GM18519 (cell line): ENCODE data around the gene POLR2L.

Experiments
- ATAC-seq: cut with Tn5 transposase; IDR thresholded peaks from one replicate; pipeline ENCODE4 v1.9.1; 2021; ENCODE audit warnings: mild to moderate bottlenecking, moderate library complexity; ENCODE audit not compliant: unreplicated experiment, low FRiP score

POLR2L gene

DNA sequence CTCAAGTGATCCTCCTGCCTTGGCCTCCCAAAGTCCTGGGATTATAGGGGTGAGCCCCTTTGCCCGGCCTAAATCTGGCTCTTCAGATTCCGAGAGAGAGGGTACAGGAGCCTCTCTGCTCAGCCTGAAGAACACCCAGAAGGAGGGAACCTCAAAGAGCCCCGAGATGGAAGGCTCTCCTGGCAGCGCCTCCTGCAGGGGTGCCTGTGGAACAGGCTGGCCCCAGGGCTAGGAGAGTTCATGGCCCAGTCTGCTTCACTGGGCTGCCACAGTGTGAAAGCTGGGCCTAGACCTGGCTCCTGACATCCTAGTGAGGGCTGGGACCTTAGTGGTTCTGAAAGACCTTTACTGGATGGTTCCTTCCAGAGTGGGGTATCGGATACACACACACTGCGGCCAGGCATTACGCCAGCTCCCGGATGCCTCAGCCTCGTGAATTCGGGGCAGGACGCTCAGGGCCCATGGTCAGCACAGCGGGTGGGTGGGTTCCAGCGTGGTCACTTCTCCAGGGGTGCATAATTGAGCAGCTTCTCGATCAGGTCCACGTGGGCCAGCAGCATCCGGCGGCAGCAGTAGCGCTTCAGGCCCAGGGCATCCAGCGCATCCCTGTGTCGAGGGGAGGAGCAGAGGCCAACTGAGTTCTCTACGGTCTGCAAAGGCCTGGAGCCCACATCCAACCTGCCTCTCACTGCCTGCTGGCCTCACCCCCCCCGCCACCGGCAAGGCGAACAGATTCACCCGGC is 2.3 kb downstream of the POLR2L start:
- no peak for ATAC-seq

GRCh38 chr11:839280-839623 is 3.1 kb downstream of the POLR2L start:
- no peak for ATAC-seq

- no peak for ATAC-seq
These were observed 3.7 kb downstream of the POLR2L start for GRCh38 chr11:838441-839279.

- ATAC-seq = no peak
These were observed 4.4 kb downstream of the POLR2L start for GRCh38 chr11:837990-838307.

- no peak for ATAC-seq
These were observed 4.9 kb downstream of the POLR2L start for GRCh38 chr11:837189-837989.

DNA sequence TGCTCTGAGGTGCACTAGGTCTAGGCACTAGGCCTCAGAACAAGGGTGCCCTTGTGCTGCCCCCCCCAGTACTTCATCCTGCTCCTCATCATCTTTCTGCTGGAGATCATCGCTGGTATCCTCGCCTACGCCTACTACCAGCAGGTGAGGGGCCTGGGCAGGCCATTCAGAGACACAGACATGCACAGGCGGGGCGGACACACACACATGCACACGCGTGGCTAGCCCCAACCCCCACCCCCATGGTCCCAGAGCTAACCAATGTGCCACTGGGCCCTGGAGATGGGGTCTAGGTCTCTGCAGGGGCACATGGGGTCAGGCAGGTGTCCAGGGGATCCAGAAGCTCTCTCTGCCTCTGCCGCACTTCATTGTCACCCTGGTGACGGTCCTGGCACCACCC is 5.6 kb downstream of the POLR2L start:
- ATAC-seq = no peak

- no peak for ATAC-seq
These were observed 6.1 kb downstream of the POLR2L start for GRCh38 chr11:836274-836673.

- ATAC-seq = no peak
These were observed 7.7 kb downstream of the POLR2L start for GRCh38 chr11:834371-835316.

- ATAC-seq = no peak
These were observed 8.4 kb downstream of the POLR2L start for GRCh38 chr11:833849-834311.

GRCh38 chr11:833114-833791 is 9.1 kb downstream of the POLR2L start:
- no peak for ATAC-seq

GRCh38 chr11:832529-833113 is 9.7 kb downstream of the POLR2L start, which contains the start of gene CD151:
Gene CD151, plus strand, starts transcription at chr11:832952. Its CDS starts 3,118 bp downstream, at chr11:836070.
- no peak for ATAC-seq

DNA sequence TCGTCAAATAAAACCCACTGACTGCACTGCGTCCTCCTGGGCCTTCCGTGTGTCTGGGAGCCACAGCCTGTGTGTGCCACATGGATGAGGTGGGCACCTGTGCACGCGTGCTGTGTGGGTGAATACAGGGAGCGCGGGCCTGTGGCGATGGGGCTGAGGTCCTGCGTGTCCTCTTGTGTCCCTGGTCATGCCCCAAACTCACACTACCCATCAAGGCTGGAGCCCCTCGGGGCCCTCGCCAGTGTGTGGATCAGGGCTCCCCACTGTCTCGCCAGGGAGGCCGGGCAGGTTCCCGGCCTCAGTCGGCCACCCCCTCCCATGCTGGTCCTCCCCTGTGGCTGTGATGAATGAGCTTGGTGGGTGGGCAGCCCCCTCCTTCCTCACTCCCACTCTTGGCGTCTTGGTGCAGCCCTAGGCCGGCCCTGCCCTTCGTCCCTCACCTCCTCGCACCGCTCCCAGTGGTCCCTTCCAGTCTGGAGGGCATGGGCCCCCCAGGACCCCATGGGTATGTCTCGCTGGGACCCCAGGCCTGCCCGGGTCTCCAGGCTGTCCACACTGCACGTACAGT is 10.3 kb downstream of the POLR2L start:
- ATAC-seq = no peak

DNA sequence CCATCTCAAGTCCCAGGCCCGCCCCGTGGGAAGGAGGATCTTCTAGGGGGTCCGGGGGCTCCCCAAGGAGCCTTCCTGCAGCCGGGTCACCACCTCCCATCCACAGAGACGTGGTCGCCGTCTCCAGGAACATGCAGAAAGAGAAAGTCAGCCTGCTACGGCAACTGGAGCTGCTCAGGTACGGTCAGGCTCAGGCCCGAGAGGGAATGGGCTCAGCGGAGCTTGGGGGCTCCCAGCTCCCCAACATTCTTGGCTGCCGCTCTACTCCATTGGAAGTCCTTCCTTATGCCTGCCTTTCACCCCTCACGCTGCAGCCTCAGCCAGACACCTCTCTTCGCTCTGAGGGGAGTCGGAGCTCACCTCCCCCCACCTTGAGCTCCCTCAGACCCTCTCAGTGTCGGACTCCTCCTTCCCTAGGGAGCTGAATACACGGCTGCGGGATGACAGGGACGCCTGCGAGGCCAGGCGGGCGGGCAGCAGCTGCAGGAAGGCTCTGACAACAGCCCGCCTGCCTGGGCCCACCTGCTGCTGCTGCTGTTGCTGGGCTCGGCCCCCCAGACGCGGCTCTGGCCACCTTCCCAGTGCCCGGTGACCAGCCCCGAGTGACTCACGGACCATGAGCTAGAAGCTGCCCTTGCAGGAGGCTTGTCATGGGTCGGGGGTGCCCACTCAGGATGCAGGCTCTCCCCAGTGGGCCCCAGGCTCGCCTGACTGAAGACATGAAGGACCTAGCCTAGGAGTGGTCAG is 11.0 kb downstream of the POLR2L start:
- no peak for ATAC-seq

DNA sequence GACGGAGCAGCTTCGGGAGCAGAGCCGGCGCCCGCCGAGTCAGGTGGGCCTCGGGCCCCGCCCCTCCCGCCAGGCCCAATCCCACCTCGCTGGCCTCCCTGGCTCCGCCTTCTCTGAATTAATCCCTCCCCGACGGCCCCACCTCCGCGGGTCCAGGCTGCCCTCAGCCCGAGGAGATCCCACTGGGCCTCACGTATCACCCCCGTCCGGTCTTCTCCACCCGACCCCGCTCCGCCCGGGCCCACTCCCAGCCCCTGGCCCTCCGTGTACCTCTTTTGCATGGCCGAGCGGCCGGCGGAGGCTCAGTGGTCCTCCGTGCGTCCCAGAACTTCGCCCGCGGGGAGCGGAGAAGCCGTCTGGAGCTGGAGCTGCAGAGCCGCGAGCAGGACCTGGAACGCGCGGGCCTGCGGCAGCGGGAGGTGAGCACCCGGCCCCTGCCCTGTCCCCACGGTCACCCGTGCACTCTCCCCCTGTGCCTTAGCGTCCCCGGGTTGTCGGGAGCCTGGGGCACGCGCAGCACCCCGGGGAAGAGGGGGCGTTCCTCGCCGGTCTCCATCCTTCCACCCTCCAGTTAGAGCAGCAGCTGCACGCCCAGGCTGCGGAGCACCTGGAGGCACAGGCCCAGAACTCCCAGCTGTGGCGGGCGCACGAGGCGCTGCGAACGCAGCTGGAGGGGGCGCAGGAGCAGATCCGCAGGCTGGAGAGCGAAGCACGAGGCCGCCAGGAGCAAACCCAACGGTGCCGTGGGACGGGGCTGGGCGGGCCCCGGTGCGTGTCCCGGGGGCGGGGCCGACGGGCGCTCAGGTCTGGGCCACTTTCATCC is 11.8 kb downstream of the POLR2L start:
- no peak for ATAC-seq

DNA sequence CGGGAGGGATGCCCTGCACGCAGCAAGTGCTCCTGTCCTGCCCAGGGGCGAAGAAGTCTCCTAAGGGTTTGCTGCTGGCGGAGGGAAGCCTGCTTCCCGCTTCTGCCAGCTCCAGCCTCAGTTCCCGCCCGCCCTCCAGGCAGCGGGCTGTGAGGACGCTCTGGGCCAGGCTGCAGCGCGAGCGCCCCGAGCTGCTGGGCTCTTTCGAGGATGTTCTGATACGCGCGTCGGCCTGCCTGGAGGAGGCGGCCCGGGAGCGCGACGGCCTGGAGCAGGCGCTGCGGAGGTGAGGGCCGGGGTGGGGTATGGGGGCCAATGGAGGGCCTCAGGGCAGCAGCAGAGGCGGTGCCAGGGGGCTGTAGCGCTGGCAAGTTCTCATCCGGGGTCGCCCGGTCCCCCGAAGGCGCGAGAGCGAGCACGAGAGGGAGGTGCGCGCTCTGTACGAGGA is 12.5 kb downstream of the POLR2L start:
- no peak for ATAC-seq

GRCh38 chr11:829176-829846 is 13.0 kb downstream of the POLR2L start:
- ATAC-seq = no peak
